GM19351 (cell line): ENCODE data around the gene GSTT4.
A peak's percentile ranks its signal among the peaks of the same experiment; 100 is the strongest.
"Not testable (repeated sequence)": the region's sequence is repeated elsewhere in the genome, so short reads cannot be mapped to it uniquely, and the experiment has no call there.

Experiments
- ATAC-seq: cut with Tn5 transposase; IDR thresholded peaks from one replicate; pipeline ENCODE4 v1.9.1; 2021; ENCODE audit warnings: mild to moderate bottlenecking, moderate library complexity; ENCODE audit not compliant: unreplicated experiment

Gene GSTT4

DNA sequence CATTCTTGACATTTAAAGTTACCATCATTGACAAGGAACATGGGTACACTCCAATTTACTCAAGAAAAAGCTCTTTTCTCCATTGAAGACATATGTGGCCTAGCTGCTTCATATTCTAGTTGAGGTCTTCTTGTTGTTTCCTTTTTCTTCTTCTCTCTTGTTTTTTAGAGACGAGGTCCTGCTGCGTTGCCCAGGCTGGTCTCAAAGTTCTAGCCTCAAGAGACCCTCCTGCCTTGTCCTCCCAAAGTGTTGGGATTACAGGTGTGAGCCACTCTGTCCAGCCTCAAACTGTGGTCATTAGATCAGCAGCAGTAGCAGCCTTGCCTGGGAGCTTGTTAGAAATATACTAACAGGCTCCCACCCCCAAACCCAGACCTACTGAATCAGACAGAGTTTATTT, 12.2 kb downstream of the GSTT4 start:
- not testable (repeated sequence) for ATAC-seq

DNA sequence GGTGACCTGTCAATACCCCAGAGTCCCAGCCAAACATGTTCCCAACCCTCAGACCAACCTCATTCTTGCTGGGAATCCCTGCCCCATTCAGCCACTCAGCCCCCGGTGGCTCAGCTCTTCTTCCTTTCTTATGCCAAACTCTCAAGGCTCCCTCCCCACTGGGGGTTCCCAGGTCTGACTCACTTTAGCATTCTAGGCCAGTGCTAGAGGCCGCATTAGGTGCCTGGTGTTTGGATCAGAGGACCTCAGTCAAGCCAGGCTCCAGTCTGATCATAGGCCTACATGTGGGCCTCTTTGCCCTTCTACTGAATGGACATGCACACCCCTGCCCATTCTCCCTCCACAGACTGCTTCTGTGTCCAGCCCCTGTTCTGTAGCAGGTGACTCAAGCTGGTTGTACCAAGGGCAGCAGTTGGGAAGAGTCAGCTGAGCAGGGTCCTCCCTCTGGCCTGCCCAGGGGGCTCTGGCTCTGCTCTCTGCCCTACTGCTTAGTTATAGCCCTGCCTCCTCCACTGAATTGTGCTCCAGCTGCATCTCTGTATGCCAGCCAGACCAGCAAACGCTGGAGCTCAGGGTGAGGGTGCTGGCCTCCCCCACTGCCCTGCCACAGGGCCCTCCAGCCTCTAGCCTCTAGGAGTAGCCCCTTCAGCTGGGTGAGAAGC, 15.5 kb downstream of the GSTT4 start:
- ATAC-seq = not testable (repeated sequence)

DNA sequence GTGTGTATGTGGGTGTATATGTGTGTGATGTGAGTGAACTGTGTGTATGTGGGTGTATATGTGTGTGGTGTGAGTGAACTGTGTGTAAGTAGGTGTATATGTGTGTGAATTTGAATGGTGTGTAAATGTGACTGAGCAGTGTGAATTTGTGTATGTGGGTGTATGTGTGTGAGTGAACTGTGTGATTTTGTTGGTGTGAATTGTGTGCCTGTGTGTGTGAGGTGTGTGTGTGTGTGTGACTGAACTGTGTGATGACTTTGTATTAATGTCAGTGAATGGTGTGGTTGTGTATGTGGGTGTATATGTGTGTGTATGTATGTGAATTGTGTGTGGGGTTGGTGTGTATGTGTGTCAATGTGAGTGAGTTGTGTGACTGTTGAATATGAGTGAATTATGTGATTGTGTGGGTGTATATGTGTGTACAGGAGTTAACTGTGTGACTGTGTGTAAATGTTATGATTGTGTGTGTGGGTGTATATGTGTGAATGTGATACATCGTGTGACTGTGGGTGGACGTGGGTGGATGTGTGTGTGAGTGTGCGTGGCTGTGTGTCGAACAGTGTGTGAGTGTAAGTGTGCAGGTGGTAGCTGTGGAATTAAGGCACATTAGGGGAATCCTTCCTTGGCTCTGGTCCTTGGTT, 18.6 kb downstream of the GSTT4 start:
- ATAC-seq = not testable (repeated sequence)

DNA sequence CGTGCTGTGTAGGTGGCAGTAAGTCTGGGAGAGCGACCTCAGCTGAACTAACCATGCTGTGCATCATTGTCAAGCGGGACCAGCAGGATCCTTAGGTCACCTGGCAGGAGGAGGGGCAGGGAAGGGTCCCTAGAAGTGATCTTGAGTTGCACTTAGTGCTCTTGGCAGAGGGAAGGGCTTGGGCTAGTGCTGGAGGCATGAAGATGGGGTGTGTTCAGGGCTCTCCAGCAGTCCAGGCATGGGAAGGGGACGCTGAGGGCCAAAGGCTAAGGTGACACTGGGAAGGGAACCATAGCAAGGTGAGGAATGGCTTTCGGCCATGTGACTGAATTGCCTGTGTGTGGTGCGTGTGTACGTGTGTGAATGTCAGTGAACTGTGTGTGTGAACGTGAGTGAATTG, 19.2 kb downstream of the GSTT4 start:
- not testable (repeated sequence) for ATAC-seq

DNA sequence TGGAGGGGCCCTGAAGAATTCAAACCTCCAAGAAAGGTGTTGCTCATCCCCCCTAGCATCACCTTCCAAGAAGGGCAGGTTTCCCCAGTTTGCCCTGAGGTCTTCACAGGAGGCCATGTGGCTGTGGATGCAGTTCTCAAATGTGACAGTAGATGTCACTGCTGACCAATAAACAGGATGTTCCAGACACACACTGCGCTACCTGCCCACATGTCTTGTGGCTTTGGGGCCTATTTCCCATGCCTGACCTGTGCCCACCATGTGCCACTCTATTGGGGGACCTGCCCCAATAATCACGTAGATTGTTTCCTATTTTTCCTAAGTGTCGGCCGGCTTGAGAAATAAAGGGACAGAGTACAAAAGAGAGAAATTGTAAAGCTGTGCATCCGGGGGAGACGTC, 20.8 kb downstream of the GSTT4 start:
- ATAC-seq = no peak

DNA sequence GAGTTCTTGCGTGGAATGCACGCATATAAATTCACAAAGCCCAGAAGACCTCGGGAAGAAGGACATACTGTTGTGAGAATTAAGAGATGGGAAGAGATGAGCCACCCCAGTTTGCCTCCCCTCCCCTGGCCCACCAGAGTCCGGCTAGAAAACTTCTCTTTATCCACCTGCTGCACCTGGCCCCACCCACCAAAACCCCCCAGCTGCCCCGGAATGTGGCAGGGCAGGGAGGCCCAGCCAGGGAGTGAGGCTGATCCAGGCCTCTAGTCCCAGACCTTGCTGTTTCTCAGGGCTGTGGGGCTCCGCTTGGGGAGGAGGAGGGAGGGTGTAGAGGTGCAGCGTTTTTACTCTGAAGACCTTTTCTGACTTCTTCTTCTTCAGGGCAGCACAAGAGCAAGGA, 24.7 kb downstream of the GSTT4 start:
- not testable (repeated sequence) for ATAC-seq

DNA sequence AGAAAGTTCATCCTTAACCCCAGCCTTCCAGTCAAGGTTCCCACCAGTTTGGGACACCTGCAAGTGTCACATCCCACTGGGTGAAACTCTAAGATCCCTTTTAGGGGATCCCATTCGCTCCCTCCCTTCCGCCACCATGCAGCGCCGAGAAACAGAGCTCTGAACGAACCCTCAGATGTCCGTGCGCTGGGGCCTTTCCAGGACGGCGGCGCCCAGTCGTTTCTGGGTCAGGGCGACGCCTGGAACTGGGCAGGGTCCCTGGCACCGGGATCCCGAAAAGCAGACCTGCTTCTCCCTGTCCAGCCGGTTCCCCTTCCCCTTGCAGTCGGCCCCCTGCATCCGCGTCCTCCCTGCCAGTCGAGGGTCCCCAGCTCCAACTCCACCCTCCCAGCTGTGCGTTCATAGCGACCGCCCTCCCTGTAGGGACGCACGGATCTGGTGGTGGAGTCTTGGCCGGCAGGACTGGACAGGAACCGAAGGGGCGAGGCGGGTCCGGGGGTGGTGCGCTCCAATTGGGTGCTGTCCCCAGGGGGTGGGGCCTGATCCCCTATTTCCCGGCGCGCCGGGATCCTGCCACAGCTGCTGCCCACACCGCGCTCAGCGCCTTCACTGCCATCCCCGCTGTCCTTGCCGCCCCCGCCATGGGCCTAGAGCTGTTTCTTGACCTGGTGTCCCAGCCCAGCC, 25.6 kb downstream of the GSTT4 start, which contains the start of gene GSTT2:
Gene GSTT2, plus strand, starts transcription at position 578 of the 684 bp plus-strand sequence.
- ATAC-seq = not testable (repeated sequence)

DNA sequence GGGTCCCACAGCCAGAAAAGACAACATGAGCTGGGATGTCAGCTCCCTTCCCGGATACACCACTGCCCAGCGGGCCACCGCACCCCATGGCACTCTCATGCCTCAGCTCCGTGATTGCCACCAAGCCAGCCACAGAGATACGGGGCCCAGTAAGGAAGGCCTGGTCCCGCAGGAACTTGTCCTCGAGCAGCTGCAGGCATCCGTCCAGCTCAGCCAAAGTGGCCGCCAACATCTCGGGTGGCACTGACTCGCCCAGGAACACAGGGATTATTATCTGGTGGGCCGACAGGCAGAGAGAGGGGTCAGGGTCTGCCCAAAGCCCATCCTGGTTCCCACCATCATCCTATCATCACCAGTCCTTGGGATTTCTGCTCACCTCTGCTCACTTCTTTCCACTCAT, 27.9 kb downstream of the GSTT4 start:
- ATAC-seq = not testable (repeated sequence)

DNA sequence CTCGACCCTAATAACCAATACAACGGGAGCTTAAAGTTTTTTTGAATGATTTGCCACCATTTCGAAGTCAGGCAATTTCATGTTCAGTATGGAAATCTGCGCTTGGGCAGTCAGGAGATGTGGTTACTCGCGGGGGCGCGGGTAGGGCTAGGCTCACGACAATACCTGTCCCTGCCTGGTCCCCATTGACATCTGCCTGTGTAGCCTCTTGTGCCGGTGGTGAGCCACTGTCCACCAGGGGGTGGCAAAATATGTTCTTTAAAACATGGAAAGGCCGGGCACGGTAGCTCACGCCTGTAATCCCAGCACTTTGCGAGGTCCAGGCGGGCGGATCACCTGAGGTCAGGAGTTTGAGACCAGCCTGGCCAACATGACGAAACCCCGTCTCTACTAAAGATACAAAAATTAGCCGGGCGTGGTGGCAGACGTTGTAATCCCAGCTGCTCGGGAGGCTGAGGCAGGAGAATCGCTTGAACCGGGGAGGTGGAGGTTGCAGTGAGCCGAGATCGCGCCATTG, 30.4 kb downstream of the GSTT4 start:
- ATAC-seq = not testable (repeated sequence)

DNA sequence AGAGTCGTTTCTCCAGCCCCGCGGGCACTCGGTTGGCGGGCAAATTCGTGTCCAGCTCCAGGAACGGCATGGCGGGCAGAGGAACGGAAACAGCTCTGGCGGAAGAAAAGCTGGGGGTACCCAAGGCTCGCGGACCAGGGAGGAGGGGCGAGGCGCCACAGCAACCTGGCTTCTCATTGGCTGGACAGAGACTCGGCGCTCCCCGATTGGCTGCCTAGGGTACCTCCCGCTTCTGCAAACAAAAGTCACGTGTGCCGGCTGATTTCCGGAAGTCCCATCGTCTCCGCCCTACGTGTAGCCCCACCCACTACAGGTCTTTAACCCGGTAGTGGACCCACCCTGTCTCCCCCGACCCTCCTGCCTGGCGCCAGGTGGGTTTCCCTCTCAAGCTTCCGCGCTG, 30.9 kb downstream of the GSTT4 start, which contains the start of gene DDT:
Gene DDT, minus strand, starts transcription at position 97 of the 400 bp plus-strand sequence. Its CDS starts 27 bp downstream, at position 70.
- ATAC-seq = peak; percentile 90

DNA sequence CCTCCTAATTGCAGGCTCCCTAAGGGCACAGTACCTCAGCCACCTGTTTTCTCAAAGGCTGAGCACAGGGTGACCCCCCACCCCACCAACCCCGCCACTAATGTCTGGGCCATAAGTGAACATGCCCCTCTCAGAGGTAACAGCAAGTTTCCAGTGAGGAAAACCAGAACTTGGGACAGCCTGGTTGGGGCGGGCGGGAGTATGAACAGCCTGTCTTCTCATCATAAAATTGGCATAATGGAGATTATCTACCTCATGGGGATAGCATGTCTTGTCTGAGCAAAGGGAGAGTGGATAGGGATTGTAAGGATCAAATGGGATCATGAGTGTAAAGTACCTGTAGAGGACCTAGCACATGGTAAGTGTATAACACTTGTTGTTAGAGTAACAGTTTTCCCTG, 33.3 kb downstream of the GSTT4 start:
- ATAC-seq = not testable (repeated sequence)

DNA sequence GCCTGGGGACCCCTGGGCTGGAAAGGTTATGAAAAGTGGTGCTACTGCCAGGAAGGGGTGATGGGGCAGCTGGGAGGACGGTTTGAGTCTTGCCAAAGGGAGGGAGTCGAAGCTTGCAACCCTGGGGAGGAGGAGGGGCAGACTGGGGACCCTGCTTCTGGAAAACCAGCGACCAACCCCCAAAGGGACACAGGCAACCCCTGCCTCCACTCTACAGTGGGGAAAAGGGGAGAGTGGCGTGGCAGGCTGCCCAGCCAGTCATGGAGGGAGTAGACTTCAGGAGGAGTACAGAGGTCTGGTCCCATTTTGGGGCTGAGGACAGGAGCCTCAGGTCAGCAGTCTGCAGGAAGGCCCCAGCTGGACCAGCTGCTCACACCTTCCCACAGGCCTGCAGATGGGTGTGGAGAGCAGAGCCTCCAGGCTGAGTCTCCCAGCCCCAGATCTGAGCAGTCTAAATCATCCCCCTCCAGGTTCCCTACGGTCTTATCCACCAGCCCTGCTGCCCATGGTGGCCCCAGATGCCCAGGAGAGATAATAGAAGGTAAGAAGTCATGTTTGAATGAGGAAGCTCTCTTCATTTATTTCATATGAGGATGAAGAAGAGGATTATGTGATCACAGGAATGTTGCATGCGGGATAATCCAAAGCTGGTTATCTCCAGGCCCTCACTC, 34.3 kb downstream of the GSTT4 start:
- ATAC-seq = no peak

DNA sequence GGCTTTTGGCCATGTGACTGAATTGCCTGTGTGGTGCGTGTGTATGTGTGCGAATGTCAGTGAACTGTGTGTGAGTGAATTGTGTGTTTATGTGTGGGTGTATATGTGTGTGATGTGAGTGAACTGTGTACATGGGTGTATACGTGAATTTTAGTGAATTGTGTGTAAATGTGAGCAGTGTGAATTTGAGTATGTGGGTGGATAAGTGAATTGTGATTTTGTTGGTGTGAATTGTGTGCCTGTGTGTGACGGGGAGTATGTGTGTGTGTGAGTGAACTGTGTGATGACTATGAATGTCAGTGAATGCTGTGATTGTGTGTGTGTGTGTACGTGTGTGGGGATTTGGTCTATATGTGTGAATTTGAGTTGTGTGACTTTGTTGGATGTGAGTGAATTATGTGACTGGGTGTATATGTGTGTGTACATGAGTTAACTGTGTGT, 35.0 kb downstream of the GSTT4 start:
- no peak for ATAC-seq

DNA sequence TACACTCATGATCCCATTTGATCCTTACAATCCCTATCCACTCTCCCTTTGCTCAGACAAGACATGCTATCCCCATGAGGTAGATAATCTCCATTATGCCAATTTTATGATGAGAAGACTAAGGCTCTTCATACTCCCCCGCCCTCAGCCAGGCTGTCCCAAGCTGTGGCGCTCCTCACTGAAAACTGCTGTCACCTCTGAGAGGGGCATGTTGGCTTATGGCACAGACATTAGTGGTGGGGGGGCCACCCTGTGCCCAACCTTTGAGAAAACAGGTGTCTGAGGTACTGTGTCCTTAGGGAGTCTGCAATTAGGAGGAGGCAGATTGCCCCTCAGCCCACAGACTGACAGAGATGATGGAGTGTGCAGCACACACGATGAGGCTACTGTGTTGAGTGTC, 36.2 kb downstream of the GSTT4 start:
- no peak for ATAC-seq

DNA sequence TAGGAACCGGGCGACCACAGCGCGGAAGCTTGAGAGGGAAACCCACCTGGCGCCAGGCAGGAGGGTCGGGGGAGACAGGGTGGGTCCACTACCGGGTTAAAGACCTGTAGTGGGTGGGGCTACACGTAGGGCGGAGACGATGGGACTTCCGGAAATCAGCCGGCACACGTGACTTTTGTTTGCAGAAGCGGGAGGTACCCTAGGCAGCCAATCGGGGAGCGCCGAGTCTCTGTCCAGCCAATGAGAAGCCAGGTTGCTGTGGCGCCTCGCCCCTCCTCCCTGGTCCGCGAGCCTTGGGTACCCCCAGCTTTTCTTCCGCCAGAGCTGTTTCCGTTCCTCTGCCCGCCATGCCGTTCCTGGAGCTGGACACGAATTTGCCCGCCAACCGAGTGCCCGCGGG, 38.7 kb downstream of the GSTT4 start, which contains the start of gene DDTL:
Gene DDTL, plus strand, starts transcription at position 321 of the 400 bp plus-strand sequence. Its CDS starts 27 bp downstream, at position 348.
- ATAC-seq = peak; percentile 90

DNA sequence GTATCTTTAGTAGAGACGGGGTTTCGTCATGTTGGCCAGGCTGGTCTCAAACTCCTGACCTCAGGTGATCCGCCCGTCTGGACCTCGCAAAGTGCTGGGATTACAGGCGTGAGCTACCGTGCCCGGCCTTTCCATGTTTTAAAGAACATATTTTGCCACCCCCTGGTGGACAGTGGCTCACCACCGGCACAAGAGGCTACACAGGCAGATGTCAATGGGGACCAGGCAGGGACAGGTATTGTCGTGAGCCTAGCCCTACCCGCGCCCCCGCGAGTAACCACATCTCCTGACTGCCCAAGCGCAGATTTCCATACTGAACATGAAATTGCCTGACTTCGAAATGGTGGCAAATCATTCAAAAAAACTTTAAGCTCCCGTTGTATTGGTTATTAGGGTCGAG, 39.2 kb downstream of the GSTT4 start:
- ATAC-seq = peak; percentile 39

DNA sequence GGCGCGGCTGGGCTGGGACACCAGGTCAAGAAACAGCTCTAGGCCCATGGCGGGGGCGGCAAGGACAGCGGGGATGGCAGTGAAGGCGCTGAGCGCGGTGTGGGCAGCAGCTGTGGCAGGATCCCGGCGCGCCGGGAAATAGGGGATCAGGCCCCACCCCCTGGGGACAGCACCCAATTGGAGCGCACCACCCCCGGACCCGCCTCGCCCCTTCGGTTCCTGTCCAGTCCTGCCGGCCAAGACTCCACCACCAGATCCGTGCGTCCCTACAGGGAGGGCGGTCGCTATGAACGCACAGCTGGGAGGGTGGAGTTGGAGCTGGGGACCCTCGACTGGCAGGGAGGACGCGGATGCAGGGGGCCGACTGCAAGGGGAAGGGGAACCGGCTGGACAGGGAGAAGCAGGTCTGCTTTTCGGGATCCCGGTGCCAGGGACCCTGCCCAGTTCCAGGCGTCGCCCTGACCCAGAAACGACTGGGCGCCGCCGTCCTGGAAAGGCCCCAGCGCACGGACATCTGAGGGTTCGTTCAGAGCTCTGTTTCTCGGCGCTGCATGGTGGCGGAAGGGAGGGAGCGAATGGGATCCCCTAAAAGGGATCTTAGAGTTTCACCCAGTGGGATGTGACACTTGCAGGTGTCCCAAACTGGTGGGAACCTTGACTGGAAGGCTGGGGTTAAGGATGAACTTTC, 44.0 kb downstream of the GSTT4 start, which contains the start of gene GSTT2B:
Gene GSTT2B, minus strand, starts transcription at position 112 of the 688 bp plus-strand sequence. Its CDS starts 64 bp downstream, at position 48.
- not testable (repeated sequence) for ATAC-seq

DNA sequence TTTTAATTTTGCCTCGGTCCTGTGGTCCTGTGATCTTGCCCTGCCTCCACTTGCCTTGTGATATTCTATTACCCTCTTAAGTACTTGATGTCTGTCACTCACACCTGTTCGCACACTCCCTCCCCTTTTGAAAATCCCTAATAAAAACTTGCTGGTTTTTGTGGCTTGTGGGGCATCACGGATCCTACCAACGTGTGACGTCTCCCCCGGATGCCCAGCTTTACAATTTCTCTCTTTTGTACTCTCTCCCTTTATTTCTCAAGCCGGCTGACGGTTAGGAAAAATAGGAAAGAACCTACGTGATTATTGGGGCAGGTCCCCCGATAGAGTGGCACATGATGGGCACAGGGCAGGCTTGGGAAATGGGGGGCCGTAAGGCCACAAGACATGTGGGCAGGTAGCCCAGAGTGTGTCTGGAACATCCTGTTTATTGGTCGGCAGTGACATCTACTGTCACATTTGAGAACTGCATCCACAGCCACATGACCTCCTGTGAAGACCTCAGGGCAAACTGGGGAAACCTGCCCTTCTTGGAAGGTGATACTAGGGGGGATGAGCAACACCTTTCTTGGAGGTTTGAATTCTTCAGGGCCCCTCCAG, 48.9 kb downstream of the GSTT4 start:
- ATAC-seq = not testable (repeated sequence)

DNA sequence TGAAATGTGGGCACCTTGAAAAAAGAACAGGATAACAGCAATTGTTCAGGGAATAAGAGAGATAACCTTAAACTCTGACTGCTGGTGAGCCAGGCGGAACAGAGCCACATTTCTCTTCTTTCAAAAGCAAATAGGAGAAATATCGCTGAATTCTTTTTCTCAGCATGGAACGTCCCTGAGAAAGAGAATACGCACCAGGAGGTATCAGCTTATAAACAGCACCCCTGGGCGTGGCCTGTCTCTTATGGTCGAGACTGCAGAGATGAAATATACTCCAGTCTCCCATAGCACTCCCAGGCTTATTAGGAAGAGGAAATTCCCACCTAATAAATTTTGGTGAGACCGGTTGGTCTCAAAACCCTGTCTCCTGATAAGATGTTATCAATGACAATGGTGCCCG, 49.4 kb downstream of the GSTT4 start:
- not testable (repeated sequence) for ATAC-seq

DNA sequence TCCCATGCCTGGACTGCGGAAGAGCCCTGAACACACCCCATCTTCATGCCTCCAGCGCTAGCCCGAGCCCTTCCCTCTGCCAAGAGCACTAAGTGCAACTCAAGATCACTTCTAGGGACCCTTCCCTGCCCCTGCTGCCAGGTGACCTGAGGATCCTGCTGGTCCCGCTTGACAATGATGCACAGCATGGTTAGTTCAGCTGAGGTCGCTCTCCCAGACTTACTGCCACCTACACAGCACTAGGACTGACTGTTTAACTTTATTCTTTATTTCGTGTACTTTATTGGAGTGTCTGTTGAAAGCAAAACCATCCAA, 50.3 kb downstream of the GSTT4 start:
- ATAC-seq = not testable (repeated sequence)
